Breast epithelium (tissue), 4 donors: ENCODE measurements around the gene TOR4A. TPM values are rescaled to one million over a fixed set of nuclear protein-coding genes. Genes with fewer than 3 reads are reported as not detected.
A peak's percentile ranks its signal among the peaks of the same experiment; 100 is the strongest.

Source experiments
- DNase-seq, 2 donors: peaks; one replicate each; pipeline ENCODE4 v3.0.0-alpha.2; 2019; ENCODE audit warnings: low spot score in 2 of 2
- H3K27ac ChIP-seq, 2 donors: fragments of 200-600 bp; sonication (generic) in 1 of 2; one replicate each; pipeline ENCODE4 v1.5.1; 2016 to 2019; ENCODE audit warnings: mild to moderate bottlenecking in 1 of 2
- H3K27me3 ChIP-seq, 2 donors: fragments of 200-600 bp; sonication (generic) in 1 of 2; one replicate each; pipeline versions ENCODE4 v1.5.1 to v1.6.0; 2017 to 2019; ENCODE audit warnings: control low read depth in 1 of 2, mild to moderate bottlenecking in 1 of 2
- H3K36me3 ChIP-seq: fragments of 200-600 bp; one replicate; pipeline ENCODE4 v1.5.1; 2019
- H3K4me1 ChIP-seq, 2 donors: fragments of 200-600 bp; sonication (generic); one replicate each; pipeline ENCODE4 v1.5.1; 2016 to 2019; ENCODE audit warnings: control low read depth in 1 of 2
- H3K4me3 ChIP-seq, 3 donors: fragments of 200-600 bp; sonication (generic); 1 replicate in 2 of 3; 2 replicates in 1 of 3; pipeline ENCODE4 v1.5.1; 2016 to 2019; ENCODE audit warnings: mild to moderate bottlenecking in 3 of 3, moderate library complexity in 2 of 3
- H3K9me3 ChIP-seq, 2 donors: fragments of 200-600 bp; sonication (generic) in 1 of 2; one replicate each; pipeline ENCODE4 v1.5.1; 2016 to 2019; ENCODE audit warnings: control low read depth in 1 of 2
- POLR2A ChIP-seq: fragments of 450-650 bp; IDR thresholded peaks from one replicate; pipeline ENCODE4 v1.6.1; 2016; ENCODE audit warnings: antibody characterized with exemption, mild to moderate bottlenecking, moderate library complexity
- POLR2AphosphoS5 ChIP-seq, 3 donors: sonication (generic); formaldehyde crosslinking; IDR thresholded peaks; one replicate each; pipeline ENCODE4 v1.6.1; 2017; ENCODE audit warnings: antibody characterized with exemption in 3 of 3
- intact Hi-C: fragments of 100-400 bp; cut with DNase I; formaldehyde crosslinking; loops from one replicate; pipeline ENCODE4 v1.15.1; 2023; ENCODE audit warnings: low total_unique reads
- total RNA-seq, 3 donors: library from RNA; depleted of rRNA; stranded (reverse); fragments of >200 nt; gene quantifications; one replicate each; pipeline ENCODE4 v1.1.0, GENCODE V29; 2016
- TF ChIP-seq, protein P1 (sequence below), 3 donors: fragments of 450-650 bp; IDR thresholded peaks; one replicate each; pipeline ENCODE4 v1.5.1; 2016 to 2017; ENCODE audit warnings: antibody characterized with exemption in 3 of 3, mild to moderate bottlenecking in 3 of 3, moderate library complexity in 3 of 3

The TOR4A gene
- total RNA-seq, 3 donors from 2014 or later, result 2.9 to 5.4 (median 3.7) TPM

- peak overlapping the region; percentile 75 to 81 for H3K27ac ChIP-seq
- no peaks in the 10 kb centered on the region for H3K36me3 ChIP-seq
- TF ChIP-seq POLR2A (no peak), POLR2AphosphoS5 (IDR thresholded peaks at IDR 0.05) (no peak)
- TF ChIP-seq, protein P1, sequence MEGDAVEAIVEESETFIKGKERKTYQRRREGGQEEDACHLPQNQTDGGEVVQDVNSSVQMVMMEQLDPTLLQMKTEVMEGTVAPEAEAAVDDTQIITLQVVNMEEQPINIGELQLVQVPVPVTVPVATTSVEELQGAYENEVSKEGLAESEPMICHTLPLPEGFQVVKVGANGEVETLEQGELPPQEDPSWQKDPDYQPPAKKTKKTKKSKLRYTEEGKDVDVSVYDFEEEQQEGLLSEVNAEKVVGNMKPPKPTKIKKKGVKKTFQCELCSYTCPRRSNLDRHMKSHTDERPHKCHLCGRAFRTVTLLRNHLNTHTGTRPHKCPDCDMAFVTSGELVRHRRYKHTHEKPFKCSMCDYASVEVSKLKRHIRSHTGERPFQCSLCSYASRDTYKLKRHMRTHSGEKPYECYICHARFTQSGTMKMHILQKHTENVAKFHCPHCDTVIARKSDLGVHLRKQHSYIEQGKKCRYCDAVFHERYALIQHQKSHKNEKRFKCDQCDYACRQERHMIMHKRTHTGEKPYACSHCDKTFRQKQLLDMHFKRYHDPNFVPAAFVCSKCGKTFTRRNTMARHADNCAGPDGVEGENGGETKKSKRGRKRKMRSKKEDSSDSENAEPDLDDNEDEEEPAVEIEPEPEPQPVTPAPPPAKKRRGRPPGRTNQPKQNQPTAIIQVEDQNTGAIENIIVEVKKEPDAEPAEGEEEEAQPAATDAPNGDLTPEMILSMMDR (IDR thresholded peaks at IDR 0.05), result no peak
- intact Hi-C loops, result no loop called here
- H3K4me1 ChIP-seq, result peaks cover 5 to 19% of the 10 kb centered on the region in 2 donors
- no peak overlapping the region for H3K4me3 ChIP-seq
- DNase-seq, result peak; percentile 76 to 80
- no peaks in the 10 kb centered on the region for H3K9me3 ChIP-seq
- no peaks in the 10 kb centered on the region for H3K27me3 ChIP-seq
Observed at GRCh38 chr9:137311171-137311985, 33.9 kb downstream of the TOR4A start.

DNA sequence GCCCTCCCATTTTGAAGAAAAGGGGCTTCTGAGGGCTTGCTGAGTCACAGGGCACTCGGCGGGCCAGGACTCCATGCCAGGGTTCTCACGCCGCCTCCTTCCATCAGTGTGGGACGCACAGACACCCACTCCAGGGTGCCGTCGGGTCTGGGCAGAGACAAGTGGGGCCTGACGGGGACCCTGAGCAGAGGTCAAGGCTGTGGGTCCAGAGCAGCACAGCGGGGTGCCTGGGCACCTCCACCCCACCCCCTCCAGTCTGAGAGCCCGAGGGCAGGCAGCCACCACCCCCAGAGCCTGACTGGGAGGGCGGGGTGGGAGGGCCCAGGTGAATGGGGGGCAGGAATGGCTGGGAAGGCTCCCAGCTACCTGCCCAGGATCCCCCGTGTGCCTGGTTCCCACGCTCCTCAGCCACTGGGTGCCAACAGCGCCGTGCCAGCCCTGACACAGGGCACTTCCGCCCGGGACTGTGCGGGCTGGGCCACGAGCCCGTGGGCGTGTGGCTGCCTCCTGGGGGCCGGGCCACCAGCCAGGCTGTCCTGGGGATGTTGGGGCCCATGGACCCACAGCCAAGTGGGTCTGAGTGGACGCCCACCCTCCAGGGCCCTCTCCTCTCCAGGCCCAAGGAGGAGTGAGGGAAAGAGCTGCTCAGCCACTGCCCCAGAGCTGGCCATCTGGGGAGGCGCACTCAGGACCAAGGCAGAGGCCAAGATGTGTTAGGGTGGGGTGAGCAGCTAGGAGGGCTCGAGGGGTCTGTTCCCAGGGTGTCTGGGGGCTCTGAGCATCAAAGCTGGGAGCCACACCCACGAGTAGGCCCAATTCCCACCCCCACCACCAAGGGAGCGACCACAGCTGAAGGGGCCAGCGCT lies 34.7 kb downstream of the TOR4A start:
- Histone ChIP-seq H3K27me3 (no peaks in the 10 kb centered on the region), H3K9me3 (no peaks in the 10 kb centered on the region), H3K27ac (peak overlapping the region; percentile 75 to 81), H3K4me3 (no peak overlapping the region), H3K36me3 (no peaks in the 10 kb centered on the region), H3K4me1 (peaks cover 2 to 11% of the 10 kb centered on the region in 2 donors)
- DNase-seq, result peak in 1 of 2 donors; percentile 51
- intact Hi-C loops, result no loop called here
- TF ChIP-seq, protein P1 (IDR thresholded peaks at IDR 0.05), result no peak
- TF ChIP-seq POLR2A (no peak), POLR2AphosphoS5 (IDR thresholded peaks at IDR 0.05) (no peak)

GRCh38 chr9:137312852-137313325 lies 35.4 kb downstream of the TOR4A start:
- Histone ChIP-seq H3K27ac (no peak overlapping the region), H3K36me3 (no peaks in the 10 kb centered on the region)

DNA sequence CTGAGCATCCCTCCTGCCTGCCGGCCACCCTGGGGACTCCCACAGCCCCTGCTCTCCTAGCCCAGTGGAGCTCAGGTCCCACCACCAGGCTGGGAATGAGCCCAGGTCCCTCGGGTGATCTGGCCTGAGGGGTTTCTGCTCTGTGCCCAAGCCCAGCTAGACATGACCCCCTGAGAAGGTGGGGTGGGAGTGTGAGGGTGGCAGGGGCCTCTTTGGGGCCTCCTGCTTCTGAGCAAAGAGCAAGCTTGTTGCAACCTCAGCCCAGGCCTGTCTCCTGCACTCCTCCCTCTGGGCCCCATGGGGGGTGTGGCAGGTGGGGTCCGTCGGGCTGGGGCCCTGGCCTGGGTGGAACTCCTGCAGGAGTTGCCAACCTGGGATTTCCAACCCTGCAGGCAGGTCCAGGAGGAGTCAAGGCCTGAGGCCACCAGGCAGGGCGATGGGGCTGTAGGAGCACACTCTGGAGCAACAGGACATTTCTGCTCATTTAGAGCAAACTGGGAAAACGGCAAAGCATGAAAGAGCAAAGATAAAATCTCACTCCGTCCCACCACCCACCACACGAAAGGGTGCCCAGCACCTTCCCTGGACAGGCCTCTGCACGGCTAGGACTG lies 35.9 kb downstream of the TOR4A start:
- H3K27me3 ChIP-seq, result no peaks in the 10 kb centered on the region
- peak in 1 of 2 donors; percentile 41 for DNase-seq
- TF ChIP-seq POLR2AphosphoS5 (IDR thresholded peaks at IDR 0.05) (no peak), POLR2A (no peak)
- TF ChIP-seq, protein P1 (IDR thresholded peaks at IDR 0.05), result no peak
- intact Hi-C loops, result no loop called here
- H3K36me3 ChIP-seq, result no peaks in the 10 kb centered on the region
- H3K4me3 ChIP-seq, result no peak overlapping the region
- peaks cover 0 to 7% of the 10 kb centered on the region in 2 donors for H3K4me1 ChIP-seq
- no peaks in the 10 kb centered on the region for H3K9me3 ChIP-seq
- H3K27ac ChIP-seq, result peak overlapping the region in 1 of 2 donors; percentile 23

More at GRCh38 chr9:137312852-137313325, 35.4 kb downstream of the TOR4A start:
- peak in 1 of 2 donors; percentile 48 for DNase-seq
- Histone ChIP-seq H3K27me3 (no peaks in the 10 kb centered on the region), H3K4me1 (peaks cover 0 to 7% of the 10 kb centered on the region in 2 donors), H3K4me3 (no peak overlapping the region), H3K9me3 (no peaks in the 10 kb centered on the region)
- intact Hi-C loops, result no loop called here
- no peak for TF ChIP-seq POLR2A
- TF ChIP-seq POLR2AphosphoS5 (IDR thresholded peaks at IDR 0.05), result no peak
- TF ChIP-seq, protein P1 (IDR thresholded peaks at IDR 0.05), result no peak
